Vagina (tissue), 2 donors: ENCODE data around the gene RABGEF1. TPM values are rescaled to one million over a fixed set of nuclear protein-coding genes. Genes with fewer than 3 reads are reported as not detected.
"Not testable (repeated sequence)": the region's sequence is repeated elsewhere in the genome, so short reads cannot be mapped to it uniquely, and the experiment has no call there.

Experiments used
- DNase-seq, 2 donors: peaks; one replicate each; pipeline ENCODE4 v3.0.0-alpha.2; 2017; ENCODE audit errors: extremely low spot score in 2 of 2
- H3K27ac ChIP-seq: fragments of 200-600 bp; sonication (generic); one replicate; pipeline ENCODE4 v1.5.1; 2019
- H3K27me3 ChIP-seq: fragments of 200-600 bp; sonication (generic); one replicate; pipeline ENCODE4 v1.5.1; 2019
- H3K36me3 ChIP-seq, 2 donors: fragments of 200-600 bp; sonication (generic); one replicate each; pipeline ENCODE4 v1.5.1; 2017 to 2019
- H3K4me1 ChIP-seq: fragments of 200-600 bp; sonication (generic); one replicate; pipeline ENCODE4 v1.5.1; 2019
- H3K4me3 ChIP-seq, 2 donors: fragments of 200-600 bp; sonication (generic); 1 replicate in 1 of 2; 2 replicates in 1 of 2; pipeline ENCODE4 v1.5.1; 2016 to 2019
- H3K9me3 ChIP-seq: fragments of 200-600 bp; sonication (generic); one replicate; pipeline ENCODE4 v1.5.1; 2019
- POLR2A ChIP-seq, 2 donors: fragments of 450-650 bp; IDR thresholded peaks; one replicate each; pipeline ENCODE4 v1.6.1; 2017; ENCODE audit warnings: antibody characterized with exemption in 2 of 2, mild to moderate bottlenecking in 2 of 2, moderate library complexity in 2 of 2
- POLR2AphosphoS5 ChIP-seq, 2 donors: sonication (generic); formaldehyde crosslinking; IDR thresholded peaks; one replicate each; pipeline ENCODE4 v1.9.0; 2017; ENCODE audit warnings: antibody characterized with exemption in 2 of 2, mild to moderate bottlenecking in 2 of 2, low read depth in 1 of 2; ENCODE audit not compliant: insufficient read depth in 1 of 2
- intact Hi-C: fragments of 100-400 bp; cut with DNase I; formaldehyde crosslinking; loops from one replicate; pipeline ENCODE4 v1.15.1; 2023
- total RNA-seq: library from RNA; depleted of rRNA; stranded (reverse); fragments of >200 nt; gene quantifications from one replicate; pipeline ENCODE4 v1.2.3, GENCODE V29; 2016
- TF ChIP-seq, protein P1 (sequence below), 3 experiments: fragments of 450-650 bp in 2 of 3; fragments of 200-600 bp in 1 of 3; sonication (generic) in 1 of 3; IDR thresholded peaks; one replicate each; pipeline ENCODE4 v1.5.1; 2017 to 2019; ENCODE audit warnings: antibody characterized with exemption in 3 of 3, mild to moderate bottlenecking in 2 of 3, moderate library complexity in 2 of 3

RABGEF1 gene
- total RNA-seq, 1 donor from 2014 or later, result 27.7 TPM

GRCh38 chr7:66713687-66714086 lies 26.8 kb upstream of the RABGEF1 start:
- Histone ChIP-seq H3K9me3 (no peaks in the 10 kb centered on the region), H3K27ac (no peak overlapping the region), H3K4me1 (no peaks in the 10 kb centered on the region), H3K36me3 (peaks cover 0 to 13% of the 10 kb centered on the region in 2 donors), H3K27me3 (no peaks in the 10 kb centered on the region), H3K4me3 (no peak overlapping the region)
- intact Hi-C loops, result no loop called here
- TF ChIP-seq, protein P1, sequence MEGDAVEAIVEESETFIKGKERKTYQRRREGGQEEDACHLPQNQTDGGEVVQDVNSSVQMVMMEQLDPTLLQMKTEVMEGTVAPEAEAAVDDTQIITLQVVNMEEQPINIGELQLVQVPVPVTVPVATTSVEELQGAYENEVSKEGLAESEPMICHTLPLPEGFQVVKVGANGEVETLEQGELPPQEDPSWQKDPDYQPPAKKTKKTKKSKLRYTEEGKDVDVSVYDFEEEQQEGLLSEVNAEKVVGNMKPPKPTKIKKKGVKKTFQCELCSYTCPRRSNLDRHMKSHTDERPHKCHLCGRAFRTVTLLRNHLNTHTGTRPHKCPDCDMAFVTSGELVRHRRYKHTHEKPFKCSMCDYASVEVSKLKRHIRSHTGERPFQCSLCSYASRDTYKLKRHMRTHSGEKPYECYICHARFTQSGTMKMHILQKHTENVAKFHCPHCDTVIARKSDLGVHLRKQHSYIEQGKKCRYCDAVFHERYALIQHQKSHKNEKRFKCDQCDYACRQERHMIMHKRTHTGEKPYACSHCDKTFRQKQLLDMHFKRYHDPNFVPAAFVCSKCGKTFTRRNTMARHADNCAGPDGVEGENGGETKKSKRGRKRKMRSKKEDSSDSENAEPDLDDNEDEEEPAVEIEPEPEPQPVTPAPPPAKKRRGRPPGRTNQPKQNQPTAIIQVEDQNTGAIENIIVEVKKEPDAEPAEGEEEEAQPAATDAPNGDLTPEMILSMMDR (IDR thresholded peaks at IDR 0.05), result no peak
- TF ChIP-seq POLR2AphosphoS5 (IDR thresholded peaks at IDR 0.05; ENCODE audit: insufficient read depth in 1 of 2, low read depth in 1 of 2) (no peak), POLR2A (IDR thresholded peaks at IDR 0.05) (no peak)
- DNase-seq, result no peak

DNA sequence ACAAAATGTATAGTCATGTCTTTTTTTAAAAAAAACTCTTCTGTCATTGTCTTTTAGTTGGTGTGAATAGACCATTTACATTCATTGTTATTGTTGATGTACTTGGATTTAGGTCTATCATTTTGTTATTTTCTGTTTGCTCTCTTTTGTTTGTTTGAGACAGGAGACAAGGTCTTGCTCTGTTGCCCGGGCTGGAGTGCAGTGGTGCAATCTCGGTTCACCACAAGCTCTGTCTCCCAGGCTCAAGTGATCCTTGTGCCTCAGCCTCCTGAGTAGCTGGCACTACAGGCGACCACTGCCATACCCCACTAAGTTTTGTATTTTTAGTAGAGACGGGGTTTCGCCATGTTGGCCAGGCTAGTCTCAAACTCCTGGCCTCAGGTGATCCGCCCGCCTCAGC lies 23.9 kb upstream of the RABGEF1 start:
- DNase-seq, H3K9me3 ChIP-seq, H3K4me1 ChIP-seq, H3K27ac ChIP-seq, H3K4me3 ChIP-seq, intact Hi-C loops, H3K27me3 ChIP-seq: not testable (repeated sequence)
- peaks cover 0 to 13% of the 10 kb centered on the region in 2 donors for H3K36me3 ChIP-seq

- TF ChIP-seq, protein P1 (IDR thresholded peaks at IDR 0.05), result no peak
- TF ChIP-seq POLR2A (IDR thresholded peaks at IDR 0.05), result no peak
- no peak for TF ChIP-seq POLR2AphosphoS5 (IDR thresholded peaks at IDR 0.05; ENCODE audit: insufficient read depth in 1 of 2, low read depth in 1 of 2)
- H3K4me3 ChIP-seq, result no peak overlapping the region
- H3K4me1 ChIP-seq, result no peaks in the 10 kb centered on the region
- H3K27ac ChIP-seq, result no peak overlapping the region
- peaks cover 0 to 6% of the 10 kb centered on the region in 2 donors for H3K36me3 ChIP-seq
- H3K9me3 ChIP-seq, result peaks cover 11% of the 10 kb centered on the region
- DNase-seq, result no peak
- H3K27me3 ChIP-seq, result no peaks in the 10 kb centered on the region
- intact Hi-C loops, result no loop called here
Measured at GRCh38 chr7:66720561-66720960, 20.0 kb upstream of the RABGEF1 start.

GRCh38 chr7:66725843-66726242 lies 14.7 kb upstream of the RABGEF1 start:
- Histone ChIP-seq H3K4me3 (no peak overlapping the region), H3K4me1 (no peaks in the 10 kb centered on the region), H3K9me3 (peaks cover 11% of the 10 kb centered on the region), H3K27me3 (no peaks in the 10 kb centered on the region), H3K36me3 (peaks cover 0 to 6% of the 10 kb centered on the region in 2 donors), H3K27ac (no peak overlapping the region)
- TF ChIP-seq POLR2A (IDR thresholded peaks at IDR 0.05), result no peak
- TF ChIP-seq, protein P1 (IDR thresholded peaks at IDR 0.05), result no peak
- no peak for DNase-seq
- intact Hi-C loops, result no loop called here

DNA sequence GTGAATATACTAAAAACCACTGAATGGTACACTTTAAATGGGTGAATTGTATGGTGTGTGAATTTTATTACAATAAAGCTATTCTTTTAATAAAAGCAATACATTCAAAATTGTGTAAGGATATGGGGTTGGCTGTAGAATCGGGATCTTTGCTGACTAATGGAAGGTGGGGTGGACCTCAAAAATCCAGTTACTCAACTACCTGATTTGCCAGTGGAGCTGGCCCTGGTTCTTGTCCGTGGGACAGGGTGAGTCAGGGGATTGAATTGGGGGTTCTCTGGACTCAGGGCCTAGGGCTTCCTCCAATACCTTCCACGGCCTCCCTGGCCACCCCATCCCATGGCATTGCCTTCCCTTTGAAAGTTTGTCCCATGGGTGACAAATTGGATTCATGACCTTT lies 13.5 kb upstream of the RABGEF1 start:
- Histone ChIP-seq H3K4me1 (no peaks in the 10 kb centered on the region), H3K27ac (no peak overlapping the region), H3K36me3 (peaks cover 0 to 6% of the 10 kb centered on the region in 2 donors), H3K27me3 (no peaks in the 10 kb centered on the region), H3K9me3 (peaks cover 11% of the 10 kb centered on the region), H3K4me3 (no peak overlapping the region)
- intact Hi-C loops, result no loop called here
- TF ChIP-seq, protein P1 (IDR thresholded peaks at IDR 0.05), result no peak
- TF ChIP-seq POLR2AphosphoS5 (IDR thresholded peaks at IDR 0.05; ENCODE audit: insufficient read depth in 1 of 2, low read depth in 1 of 2), result no peak
- no peak for TF ChIP-seq POLR2A (IDR thresholded peaks at IDR 0.05)
- DNase-seq, result no peak

DNA sequence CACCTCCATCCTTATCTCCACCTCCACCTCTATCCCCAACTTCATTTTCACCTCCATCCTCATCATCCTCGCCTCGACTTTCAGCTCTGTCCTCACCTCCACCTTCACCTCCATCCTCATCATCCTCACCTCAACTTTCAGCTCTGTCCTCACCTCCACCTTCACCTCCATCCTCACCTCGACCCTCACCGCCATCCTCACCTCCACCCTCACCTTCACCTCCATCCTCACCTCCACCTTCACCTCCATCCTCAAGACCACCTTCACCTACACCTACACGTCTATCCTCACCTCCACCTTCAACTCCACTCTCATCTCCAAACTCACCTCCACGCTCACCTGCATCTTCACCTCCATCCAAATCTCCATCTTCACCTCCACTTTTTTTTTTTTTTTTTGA lies 12.0 kb upstream of the RABGEF1 start:
- Histone ChIP-seq H3K36me3 (no peaks in the 10 kb centered on the region), H3K27me3 (no peaks in the 10 kb centered on the region), H3K9me3 (peaks cover 11% of the 10 kb centered on the region), H3K27ac (no peak overlapping the region), H3K4me3 (no peak overlapping the region), H3K4me1 (no peaks in the 10 kb centered on the region)
- no peak for DNase-seq
- TF ChIP-seq POLR2AphosphoS5 (IDR thresholded peaks at IDR 0.05; ENCODE audit: insufficient read depth in 1 of 2, low read depth in 1 of 2) (no peak), POLR2A (IDR thresholded peaks at IDR 0.05) (no peak)
- TF ChIP-seq, protein P1 (IDR thresholded peaks at IDR 0.05), result no peak
- intact Hi-C loops, result no loop called here
